PC-3 (cell line): ENCODE results near the gene GDPD5. TPM values are rescaled to one million over a fixed set of nuclear protein-coding genes. Genes with fewer than 3 reads are reported as not detected.

Experiments used
- ATAC-seq: fragments of 200-7000 bp; cut with Tn5 transposase; 2 replicates; pipeline ENCODE4 v1.9.1; 2020; ENCODE audit warnings: mild to moderate bottlenecking, moderate library complexity
- BruUV-seq: library from RNA; stranded (reverse); fragments of 400-500 nt; replicated peaks from 2 replicates; lab custom pipeline; 2021; lab: Mats Ljungman, UMichigan
- CTCF ChIA-PET: fragments of 300-600 bp; sonication (Branson Sonifier 250); formaldehyde crosslinking; loops from one replicate; lab custom pipeline; 2022; ENCODE audit warnings: antibody characterized with exemption; lab: Charles Lee
- POLR2A ChIA-PET: fragments of 300-600 bp; sonication (Branson Sonifier 250); formaldehyde crosslinking; loops from one replicate; lab custom pipeline; 2022; ENCODE audit warnings: antibody characterized with exemption; ENCODE audit not compliant: unreplicated experiment; lab: Charles Lee
- DNase-seq: peaks from one replicate; pipeline ENCODE4 v3.0.0-alpha.2; 2015
- H2AFZ ChIP-seq: fragments of 300-600 bp; sonication (generic); 2 replicates; pipeline ENCODE4 v1.6.0; 2016; ENCODE audit warnings: antibody characterized with exemption, low read length
- H3F3A ChIP-seq: fragments of 300-600 bp; sonication (generic); one replicate; pipeline ENCODE4 v1.6.0; 2017; ENCODE audit warnings: antibody characterized with exemption, low read length, control low read depth, mild to moderate bottlenecking; ENCODE audit not compliant: unreplicated experiment
- H3K27ac ChIP-seq: fragments of 300-600 bp; sonication (generic); 2 replicates; pipeline ENCODE4 v1.5.1; 2016; ENCODE audit warnings: mild to moderate bottlenecking, low read length
- H3K27me3 ChIP-seq: fragments of 300-600 bp; sonication (generic); 2 replicates; pipeline ENCODE4 v1.6.1; 2016; ENCODE audit warnings: low read length, mixed read lengths
- H3K36me3 ChIP-seq: fragments of 300-600 bp; sonication (generic); 2 replicates; pipeline ENCODE4 v1.6.1; 2016; ENCODE audit warnings: low read depth, mixed run types, low read length, mixed read lengths
- H3K4me1 ChIP-seq: fragments of 300-600 bp; sonication (generic); 2 replicates; pipeline ENCODE4 v1.5.1; 2016; ENCODE audit warnings: low read length; ENCODE audit not compliant: insufficient read depth
- H3K4me2 ChIP-seq: fragments of 300-600 bp; sonication (generic); 2 replicates; pipeline ENCODE4 v1.6.0; 2016; ENCODE audit warnings: low read length
- H3K4me3 ChIP-seq: fragments of 300-600 bp; sonication (generic); 2 replicates; pipeline ENCODE4 v1.5.1; 2016; ENCODE audit warnings: mild to moderate bottlenecking, low read length, mixed read lengths
- H3K79me2 ChIP-seq: fragments of 300-600 bp; sonication (generic); 2 replicates; pipeline ENCODE4 v1.6.1; 2017; ENCODE audit warnings: low read length, mixed read lengths
- H3K9ac ChIP-seq: fragments of 300-600 bp; sonication (generic); 2 replicates; pipeline ENCODE4 v1.6.0; 2016; ENCODE audit warnings: mild to moderate bottlenecking, low read length
- H3K9me2 ChIP-seq: fragments of 300-600 bp; sonication (generic); replicated peaks from 2 replicates; pipeline ENCODE4 v1.6.1; 2016; ENCODE audit warnings: mixed run types, low read length, mixed read lengths
- H3K9me3 ChIP-seq: fragments of 300-600 bp; sonication (generic); 2 replicates; pipeline ENCODE4 v1.6.1; 2016; ENCODE audit warnings: low read length, mixed read lengths
- H4K20me1 ChIP-seq: fragments of 300-600 bp; sonication (generic); 2 replicates; pipeline ENCODE4 v1.6.1; 2016; ENCODE audit warnings: low read length, mixed read lengths
- CTCF ChIP-seq: fragments of 300-600 bp; sonication (generic); conservative IDR thresholded peaks from 2 replicates; pipeline ENCODE4 v1.5.1; 2017; ENCODE audit warnings: antibody characterized with exemption, low read depth, mild to moderate bottlenecking, low read length
- EZH2 ChIP-seq: fragments of 300-600 bp; sonication (generic); IDR thresholded peaks from one replicate; pipeline ENCODE4 v1.6.1; 2017; ENCODE audit warnings: antibody characterized with exemption, mild to moderate bottlenecking, low read length; ENCODE audit not compliant: unreplicated experiment
- EZH2phosphoT487 ChIP-seq: fragments of 300-600 bp; sonication (generic); IDR thresholded peaks from 2 replicates; pipeline ENCODE4 v1.6.1; 2018; ENCODE audit warnings: mild to moderate bottlenecking, antibody characterized with exemption, low read length, borderline replicate concordance
- intact Hi-C: fragments of 100-400 bp; cut with micrococcal nuclease; formaldehyde crosslinking; loops from 2 replicates; pipeline ENCODE4 v1.9.0; 2023
- total RNA-seq: library from RNA; depleted of rRNA; stranded (reverse); fragments of >200 nt; gene quantifications from 2 replicates; pipeline ENCODE4 v1.2.3, GENCODE V29; 2014; rRNA removed

The GDPD5 gene
- total RNA-seq, 1 experiment from 2014 or later, result 21.4 TPM

GRCh38 chr11:75386942-75387630 is 138.7 kb downstream of the GDPD5 start:
- H3K36me3 ChIP-seq, result no peaks in the 10 kb centered on the region
- TF ChIP-seq EZH2phosphoT487 (no peak), CTCF (no peak), EZH2 (no peak)
- no peaks in the 10 kb centered on the region for H3K9me2 ChIP-seq
- H3K27me3 ChIP-seq, result no peaks in the 10 kb centered on the region
- H2AFZ ChIP-seq, result no peak overlapping the region
- H3K27ac ChIP-seq, result peak overlapping the region; percentile 81; the same call in 1 of the 2 replicates
- no TSS peak for BruUV-seq
- H3K4me1 ChIP-seq, result peaks cover 41% of the 10 kb centered on the region
- CTCF ChIA-PET, result interaction anchor here (0.6 to 1.7 kb wide), 2 partner anchors 21 to 145 kb away, joined by 5 to 11 read pairs; no protein-coding TSS in a partner anchor
- H3K9me3 ChIP-seq, result no peaks in the 10 kb centered on the region
- H3K4me2 ChIP-seq, result peak overlapping the region; percentile 11
- H4K20me1 ChIP-seq, result no peaks in the 10 kb centered on the region
- H3K9ac ChIP-seq, result no peak overlapping the region
- no peak overlapping the region for H3K4me3 ChIP-seq
- POLR2A ChIA-PET, result interaction anchor here (0.6 kb wide), 2 partner anchors 14 to 380 kb away, joined by 3 to 4 read pairs; no protein-coding TSS in a partner anchor
- H3F3A ChIP-seq, result peaks cover 11% of the 10 kb centered on the region
- intact Hi-C loops, result no loop called here
- peak; percentile 69 for DNase-seq
- ATAC-seq, result peak; percentile 37
- no peaks in the 10 kb centered on the region for H3K79me2 ChIP-seq

Other genes with a start within 250 kb of the GDPD5 start
- 15.7 and 19.1 TPM in 2 replicates for gene ARRB1, start 174.3 kb downstream of the GDPD5 start, total RNA-seq
- 1,739 and 2,018 TPM in 2 replicates for gene RPS3, start 126.4 kb downstream of the GDPD5 start, total RNA-seq
- 6.6 and 8.4 TPM in 2 replicates for gene KLHL35, start 92.7 kb downstream of the GDPD5 start, total RNA-seq
- 117 and 121 TPM in 2 replicates for gene SERPINH1, start 36.3 kb upstream of the GDPD5 start, total RNA-seq
- 0.47 and 1.3 TPM in 2 replicates for gene MAP6, start 143.1 kb upstream of the GDPD5 start, total RNA-seq
- gene MOGAT2, start 191.9 kb upstream of the GDPD5 start, total RNA-seq, result not detected in 2 replicates
- gene DGAT2, start 242.8 kb upstream of the GDPD5 start, total RNA-seq, result 14.3 and 18.5 TPM in 2 replicates